Suppressor macrophage treated with lipopolysaccharide for 4 hours (primary cell): Measurements from ENCODE around the gene SORBS2.

Experiments used
- DNase-seq: peaks from one replicate; pipeline ENCODE4 v3.0.0-alpha.2; 2020

The SORBS2 gene

GRCh38 chr4:185835814-185836213 is 23.8 kb upstream of the SORBS2 start:
- DNase-seq: no peak

- DNase-seq: no peak
These were observed 23.3 kb upstream of the SORBS2 start for GRCh38 chr4:185835336-185835735.

GRCh38 chr4:185834778-185835177 is 22.8 kb upstream of the SORBS2 start:
- no peak for DNase-seq

- no peak for DNase-seq
These were observed 22.1 kb upstream of the SORBS2 start for GRCh38 chr4:185834088-185834487.

- DNase-seq: no peak
These were observed 21.1 kb upstream of the SORBS2 start for GRCh38 chr4:185833055-185833598.

GRCh38 chr4:185831125-185831815 is 19.3 kb upstream of the SORBS2 start:
- DNase-seq: no peak

GRCh38 chr4:185830263-185830994 is 18.4 kb upstream of the SORBS2 start:
- DNase-seq: no peak

GRCh38 chr4:185826381-185826780 is 14.4 kb upstream of the SORBS2 start:
- no peak for DNase-seq

- no peak for DNase-seq
These were observed 13.7 kb upstream of the SORBS2 start for GRCh38 chr4:185825737-185826136.

- no peak for DNase-seq
These were observed 10.8 kb upstream of the SORBS2 start for GRCh38 chr4:185822791-185823190.

- DNase-seq: no peak
These were observed 9.0 kb upstream of the SORBS2 start for GRCh38 chr4:185821029-185821419.

GRCh38 chr4:185820146-185821028 is 8.4 kb upstream of the SORBS2 start:
- no peak for DNase-seq

- no peak for DNase-seq
These were observed 7.2 kb upstream of the SORBS2 start for GRCh38 chr4:185819144-185819543.

GRCh38 chr4:185817403-185817818 is 5.4 kb upstream of the SORBS2 start:
- no peak for DNase-seq

- DNase-seq: no peak
These were observed 1.1 kb upstream of the SORBS2 start for GRCh38 chr4:185813133-185813532.

GRCh38 chr4:185810746-185811508 is 1.1 kb downstream of the SORBS2 start:
- no peak for DNase-seq

- no peak for DNase-seq
These were observed 2.4 kb downstream of the SORBS2 start for GRCh38 chr4:185809533-185810071.

GRCh38 chr4:185809121-185809520 is 2.9 kb downstream of the SORBS2 start:
- no peak for DNase-seq

- DNase-seq: no peak
These were observed 6.0 kb downstream of the SORBS2 start for GRCh38 chr4:185805979-185806378.

GRCh38 chr4:185805262-185805802 is 6.7 kb downstream of the SORBS2 start:
- DNase-seq: no peak

GRCh38 chr4:185803022-185803421 is 9.0 kb downstream of the SORBS2 start:
- no peak for DNase-seq

- DNase-seq: no peak
These were observed 10.5 kb downstream of the SORBS2 start for GRCh38 chr4:185801471-185801870.
